Stomach (tissue), 4 donors: ENCODE data around the gene DAGLB.

Experiments used
- POLR2A ChIP-seq, 4 donors: fragments of 450-650 bp; IDR thresholded peaks; one replicate each; pipeline ENCODE4 v1.6.1; 2016; ENCODE audit warnings: antibody characterized with exemption in 4 of 4, control low read depth in 2 of 4, mild to moderate bottlenecking in 1 of 4, moderate library complexity in 1 of 4
- TF ChIP-seq, protein P1 (sequence below), 7 experiments: fragments of 450-650 bp in 4 of 7; fragments of 200-600 bp in 3 of 7; sonication (generic) in 3 of 7; IDR thresholded peaks; one replicate each; pipeline ENCODE4 v1.5.1; 2016 to 2019; ENCODE audit warnings: antibody characterized with exemption in 7 of 7, control low read depth in 2 of 7, mild to moderate bottlenecking in 1 of 7

- TF ChIP-seq, protein P1, sequence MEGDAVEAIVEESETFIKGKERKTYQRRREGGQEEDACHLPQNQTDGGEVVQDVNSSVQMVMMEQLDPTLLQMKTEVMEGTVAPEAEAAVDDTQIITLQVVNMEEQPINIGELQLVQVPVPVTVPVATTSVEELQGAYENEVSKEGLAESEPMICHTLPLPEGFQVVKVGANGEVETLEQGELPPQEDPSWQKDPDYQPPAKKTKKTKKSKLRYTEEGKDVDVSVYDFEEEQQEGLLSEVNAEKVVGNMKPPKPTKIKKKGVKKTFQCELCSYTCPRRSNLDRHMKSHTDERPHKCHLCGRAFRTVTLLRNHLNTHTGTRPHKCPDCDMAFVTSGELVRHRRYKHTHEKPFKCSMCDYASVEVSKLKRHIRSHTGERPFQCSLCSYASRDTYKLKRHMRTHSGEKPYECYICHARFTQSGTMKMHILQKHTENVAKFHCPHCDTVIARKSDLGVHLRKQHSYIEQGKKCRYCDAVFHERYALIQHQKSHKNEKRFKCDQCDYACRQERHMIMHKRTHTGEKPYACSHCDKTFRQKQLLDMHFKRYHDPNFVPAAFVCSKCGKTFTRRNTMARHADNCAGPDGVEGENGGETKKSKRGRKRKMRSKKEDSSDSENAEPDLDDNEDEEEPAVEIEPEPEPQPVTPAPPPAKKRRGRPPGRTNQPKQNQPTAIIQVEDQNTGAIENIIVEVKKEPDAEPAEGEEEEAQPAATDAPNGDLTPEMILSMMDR (IDR thresholded peaks at IDR 0.05), result no peak
- no peak for TF ChIP-seq POLR2A (IDR thresholded peaks at IDR 0.05)
Measured at GRCh38 chr7:6477318-6477660, 29.5 kb upstream of the DAGLB start.
